A673 (cell line): Measurements from ENCODE around the gene NSD1. TPM values are rescaled to one million over a fixed set of nuclear protein-coding genes. Genes with fewer than 3 reads are reported as not detected.

Source experiments
- BruUV-seq: library from RNA; stranded (reverse); fragments of 400-500 nt; replicated peaks from 2 replicates; lab custom pipeline; 2021; lab: Mats Ljungman, UMichigan
- CTCF ChIA-PET: fragments of 300-600 bp; sonication (Branson Sonifier 250); formaldehyde crosslinking; loops from one replicate; lab custom pipeline; 2022; ENCODE audit warnings: antibody characterized with exemption; lab: Charles Lee
- POLR2A ChIA-PET: fragments of 300-600 bp; sonication (Branson Sonifier 250); formaldehyde crosslinking; loops from one replicate; lab custom pipeline; 2022; ENCODE audit warnings: antibody characterized with exemption; ENCODE audit not compliant: low non-redundant PET; lab: Charles Lee
- DNase-seq: peaks from one replicate; pipeline ENCODE4 v3.0.0-alpha.2; 2015; ENCODE audit warnings: low spot score
- H3K27ac ChIP-seq: fragments of 200-600 bp; sonication (generic); 2 replicates; pipeline ENCODE4 v1.5.1; 2016; ENCODE audit warnings: mixed run types, low read depth, mild to moderate bottlenecking, mixed read lengths, antibody characterized with exemption, low read length; ENCODE audit not compliant: poor library complexity, severe bottlenecking
- H3K27me3 ChIP-seq: fragments of 200-600 bp; sonication (generic); replicated peaks from 2 replicates; pipeline ENCODE4 v1.6.1; 2017; ENCODE audit warnings: mixed run types, low read depth, mild to moderate bottlenecking, mixed read lengths, antibody characterized with exemption, low read length; ENCODE audit not compliant: insufficient read depth, poor library complexity
- H3K36me3 ChIP-seq: fragments of 200-600 bp; sonication (generic); 2 replicates; pipeline ENCODE4 v1.6.1; 2016; ENCODE audit warnings: mixed run types, mild to moderate bottlenecking, mixed read lengths, antibody characterized with exemption, low read length; ENCODE audit not compliant: insufficient read depth, poor library complexity, severe bottlenecking
- H3K4me1 ChIP-seq: fragments of 200-600 bp; sonication (generic); 2 replicates; pipeline ENCODE4 v1.6.1; 2017; ENCODE audit warnings: mixed run types, mild to moderate bottlenecking, mixed read lengths, antibody characterized with exemption, low read length; ENCODE audit not compliant: insufficient read depth, poor library complexity, severe bottlenecking
- H3K4me3 ChIP-seq: fragments of 200-600 bp; sonication (generic); 2 replicates; pipeline ENCODE4 v1.5.1; 2016; ENCODE audit warnings: low read depth, mixed run types, mild to moderate bottlenecking, mixed read lengths, low read length; ENCODE audit not compliant: poor library complexity, severe bottlenecking
- H3K9me3 ChIP-seq: fragments of 200-600 bp; sonication (generic); 2 replicates; pipeline ENCODE4 v1.6.1; 2016; ENCODE audit warnings: mixed run types, low read depth, mild to moderate bottlenecking, mixed read lengths, antibody characterized with exemption, low read length; ENCODE audit not compliant: poor library complexity, severe bottlenecking
- EZH2 ChIP-seq: fragments of 200-600 bp; sonication (generic); IDR thresholded peaks from 2 replicates; pipeline ENCODE4 v1.6.1; 2017; ENCODE audit warnings: borderline replicate concordance, low read depth, mild to moderate bottlenecking, mixed read lengths, antibody characterized with exemption, low read length; ENCODE audit not compliant: poor library complexity, severe bottlenecking
- intact Hi-C: fragments of 100-400 bp; cut with micrococcal nuclease; formaldehyde crosslinking; loops from one replicate; pipeline ENCODE4 v1.10.0; 2022; ENCODE audit not compliant: unreplicated experiment
- total RNA-seq: library from RNA; stranded (reverse); gene quantifications from 2 replicates; pipeline ENCODE4 v1.2.3, GENCODE V29; 2021
- TF ChIP-seq, protein P1 (sequence below): fragments of 300-800, 200-600 bp; sonication (generic); conservative IDR thresholded peaks from 2 replicates; pipeline ENCODE4 v1.5.1; 2017; ENCODE audit warnings: low read depth, mild to moderate bottlenecking, antibody characterized with exemption, low read length, moderate library complexity, mixed read lengths

Gene NSD1
- total RNA-seq, 1 experiment from 2014 or later = 74.3 TPM

DNA sequence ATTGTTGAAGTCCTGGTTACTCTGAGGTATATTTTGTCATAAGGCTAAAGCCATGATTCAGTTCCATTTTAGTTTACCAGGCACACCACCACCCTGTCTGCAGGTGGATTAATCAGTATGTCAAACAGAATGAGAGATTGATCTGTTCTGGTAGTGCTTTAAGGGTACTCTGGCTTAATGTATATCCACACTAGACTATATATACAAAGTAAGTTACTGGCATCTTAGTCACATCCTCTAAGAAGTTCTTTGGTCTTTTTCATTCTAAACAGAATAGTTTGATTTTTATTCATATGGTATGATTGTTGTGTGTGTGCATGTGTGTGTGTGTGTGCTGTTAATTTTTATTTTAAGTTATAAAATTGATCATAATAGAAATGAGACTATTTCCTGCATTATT, 108.2 kb downstream of the NSD1 start:
- no peaks in the 10 kb centered on the region for H3K27me3 ChIP-seq
- TF ChIP-seq EZH2 = no peak
- TF ChIP-seq, protein P1, sequence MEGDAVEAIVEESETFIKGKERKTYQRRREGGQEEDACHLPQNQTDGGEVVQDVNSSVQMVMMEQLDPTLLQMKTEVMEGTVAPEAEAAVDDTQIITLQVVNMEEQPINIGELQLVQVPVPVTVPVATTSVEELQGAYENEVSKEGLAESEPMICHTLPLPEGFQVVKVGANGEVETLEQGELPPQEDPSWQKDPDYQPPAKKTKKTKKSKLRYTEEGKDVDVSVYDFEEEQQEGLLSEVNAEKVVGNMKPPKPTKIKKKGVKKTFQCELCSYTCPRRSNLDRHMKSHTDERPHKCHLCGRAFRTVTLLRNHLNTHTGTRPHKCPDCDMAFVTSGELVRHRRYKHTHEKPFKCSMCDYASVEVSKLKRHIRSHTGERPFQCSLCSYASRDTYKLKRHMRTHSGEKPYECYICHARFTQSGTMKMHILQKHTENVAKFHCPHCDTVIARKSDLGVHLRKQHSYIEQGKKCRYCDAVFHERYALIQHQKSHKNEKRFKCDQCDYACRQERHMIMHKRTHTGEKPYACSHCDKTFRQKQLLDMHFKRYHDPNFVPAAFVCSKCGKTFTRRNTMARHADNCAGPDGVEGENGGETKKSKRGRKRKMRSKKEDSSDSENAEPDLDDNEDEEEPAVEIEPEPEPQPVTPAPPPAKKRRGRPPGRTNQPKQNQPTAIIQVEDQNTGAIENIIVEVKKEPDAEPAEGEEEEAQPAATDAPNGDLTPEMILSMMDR = no peak
- H3K36me3 ChIP-seq = peaks cover 39% of the 10 kb centered on the region
- ChIA-PET CTCF (no interaction called here), POLR2A (no interaction called here)
- no TSS peak for BruUV-seq
- H3K4me3 ChIP-seq = no peak overlapping the region
- intact Hi-C loops = no loop called here
- H3K9me3 ChIP-seq = no peaks in the 10 kb centered on the region
- H3K4me1 ChIP-seq = no peaks in the 10 kb centered on the region
- no peak for DNase-seq
- no peak overlapping the region for H3K27ac ChIP-seq

DNA sequence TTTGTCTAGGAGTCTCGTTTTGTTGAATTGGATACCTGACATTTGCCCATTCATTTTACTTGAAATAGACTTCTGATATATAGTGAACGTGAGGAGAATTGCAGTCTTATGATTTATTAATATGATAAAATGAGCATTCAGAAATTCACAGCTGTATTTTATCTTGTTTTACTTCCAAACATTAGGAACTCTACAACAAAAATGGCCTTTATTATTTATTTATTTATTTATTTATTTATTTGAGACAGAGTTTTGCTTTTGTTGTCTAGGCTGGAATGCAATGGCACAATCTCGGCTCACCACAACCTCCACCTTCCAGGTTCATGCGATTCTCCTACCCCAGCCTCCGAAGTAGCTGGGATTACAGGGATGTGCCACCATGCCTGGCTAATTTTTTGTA, 108.7 kb downstream of the NSD1 start:
- Histone ChIP-seq H3K9me3 (no peaks in the 10 kb centered on the region), H3K27me3 (no peaks in the 10 kb centered on the region), H3K4me3 (no peak overlapping the region), H3K36me3 (peaks cover 41% of the 10 kb centered on the region), H3K4me1 (no peaks in the 10 kb centered on the region), H3K27ac (no peak overlapping the region)
- ChIA-PET CTCF (no interaction called here), POLR2A (no interaction called here)
- no TSS peak for BruUV-seq
- no peak for DNase-seq
- intact Hi-C loops = no loop called here
- TF ChIP-seq EZH2 = no peak

DNA sequence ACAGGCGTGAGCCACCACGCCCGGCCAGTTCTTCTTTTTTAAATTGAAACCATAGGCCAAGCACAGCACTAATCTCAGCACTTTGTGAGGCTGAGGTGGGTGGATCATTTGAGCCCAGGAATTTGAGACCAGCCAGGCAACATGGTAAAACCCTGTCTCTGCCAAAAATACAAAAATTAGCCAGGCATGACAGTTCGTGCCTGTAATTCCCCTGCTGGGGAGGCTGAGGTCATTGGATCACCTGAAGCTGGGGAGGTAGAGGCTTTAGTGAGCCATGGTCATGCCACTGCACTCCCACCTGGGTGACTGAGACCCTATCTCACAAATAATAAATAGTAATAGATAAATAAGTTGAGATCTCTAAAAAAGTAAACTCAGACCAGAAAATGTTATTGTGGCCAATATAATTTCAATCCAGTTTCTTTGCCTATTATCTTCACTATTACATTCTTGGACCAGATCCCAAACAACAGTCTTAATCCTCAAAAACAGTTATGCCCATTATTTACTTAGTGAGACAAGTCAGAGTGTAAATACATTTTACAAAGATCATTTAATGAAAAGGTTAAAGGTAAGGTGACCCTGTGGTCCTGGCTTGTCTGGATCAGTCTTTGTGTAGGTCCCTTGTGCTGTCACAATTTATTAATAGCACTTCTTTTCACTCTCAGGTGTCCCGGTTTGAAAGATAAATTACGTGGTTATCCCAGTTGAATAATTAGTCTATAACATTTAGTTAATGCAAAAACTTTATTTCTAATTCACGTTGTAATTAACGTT, 116.4 kb downstream of the NSD1 start:
- H3K9me3 ChIP-seq = no peaks in the 10 kb centered on the region
- H3K4me3 ChIP-seq = no peak overlapping the region
- H3K36me3 ChIP-seq = peaks cover 54% of the 10 kb centered on the region
- no TSS peak for BruUV-seq
- TF ChIP-seq, protein P1 = no peak
- TF ChIP-seq EZH2 = no peak
- no peak overlapping the region for H3K27ac ChIP-seq
- POLR2A ChIA-PET = no interaction called here
- no peaks in the 10 kb centered on the region for H3K4me1 ChIP-seq
- DNase-seq = no peak
- intact Hi-C loops = no loop called here
- CTCF ChIA-PET = no interaction called here
- H3K27me3 ChIP-seq = no peaks in the 10 kb centered on the region
